ENCODE measurements around the gene NRG3. TPM values are rescaled to one million over a fixed set of nuclear protein-coding genes. Genes with fewer than 3 reads are reported as not detected.

The NRG3 gene
- total RNA-seq, 1 experiment from 2014 or later: 0.66 TPM

DNA sequence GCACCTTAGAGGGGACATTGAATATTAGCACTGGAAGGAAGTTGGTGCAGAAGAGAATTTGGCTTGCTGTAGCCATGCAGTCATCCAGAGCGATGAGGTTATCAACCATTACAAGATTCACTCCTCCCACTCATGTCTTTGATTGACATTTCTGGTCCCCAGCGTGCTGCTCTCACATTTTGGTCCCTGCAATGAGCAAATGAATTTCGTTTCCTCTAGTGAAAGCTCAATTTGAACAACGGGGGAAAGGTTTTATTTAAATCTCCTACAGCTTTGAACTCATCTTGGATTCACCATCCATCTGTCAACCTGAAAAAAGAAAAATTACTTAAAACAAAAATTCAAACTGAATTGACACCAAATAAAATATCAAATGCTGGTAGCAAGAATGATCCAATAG, 975.2 kb downstream of the NRG3 start:
- BruUV-seq (replicated peaks): no TSS peak
- Histone ChIP-seq H3K36me3 (ENCODE audit: control insufficient read depth, insufficient read depth, low read length) (no peaks in the 10 kb centered on the region), H3K4me1 (no peaks in the 10 kb centered on the region), H3K9me3 (no peaks in the 10 kb centered on the region), H3K27me3 (replicated peaks; ENCODE audit: control insufficient read depth, insufficient read depth, low read length) (no peaks in the 10 kb centered on the region), H3K4me3 (ENCODE audit: low read depth, low read length) (no peak overlapping the region)
- ChIA-PET POLR2A (no interaction called here), CTCF (no interaction called here)
- Mint-ChIP-seq H3K27me3 (ENCODE audit: insufficient read depth, unreplicated experiment) (peaks cover 3% of the 10 kb centered on the region), H3K9me3 (ENCODE audit: unreplicated experiment) (no peaks in the 10 kb centered on the region), H3K4me3 (ENCODE audit: unreplicated experiment) (no peak overlapping the region), H3K4me1 (ENCODE audit: low read depth, unreplicated experiment) (no peaks in the 10 kb centered on the region), H3K27ac (ENCODE audit: unreplicated experiment) (no peak overlapping the region), H3K36me3 (ENCODE audit: insufficient read depth, unreplicated experiment) (no peaks in the 10 kb centered on the region)
- intact Hi-C loops (cut with micrococcal nuclease; ENCODE audit: unreplicated experiment): no loop called here
- TF ChIP-seq, protein P1, sequence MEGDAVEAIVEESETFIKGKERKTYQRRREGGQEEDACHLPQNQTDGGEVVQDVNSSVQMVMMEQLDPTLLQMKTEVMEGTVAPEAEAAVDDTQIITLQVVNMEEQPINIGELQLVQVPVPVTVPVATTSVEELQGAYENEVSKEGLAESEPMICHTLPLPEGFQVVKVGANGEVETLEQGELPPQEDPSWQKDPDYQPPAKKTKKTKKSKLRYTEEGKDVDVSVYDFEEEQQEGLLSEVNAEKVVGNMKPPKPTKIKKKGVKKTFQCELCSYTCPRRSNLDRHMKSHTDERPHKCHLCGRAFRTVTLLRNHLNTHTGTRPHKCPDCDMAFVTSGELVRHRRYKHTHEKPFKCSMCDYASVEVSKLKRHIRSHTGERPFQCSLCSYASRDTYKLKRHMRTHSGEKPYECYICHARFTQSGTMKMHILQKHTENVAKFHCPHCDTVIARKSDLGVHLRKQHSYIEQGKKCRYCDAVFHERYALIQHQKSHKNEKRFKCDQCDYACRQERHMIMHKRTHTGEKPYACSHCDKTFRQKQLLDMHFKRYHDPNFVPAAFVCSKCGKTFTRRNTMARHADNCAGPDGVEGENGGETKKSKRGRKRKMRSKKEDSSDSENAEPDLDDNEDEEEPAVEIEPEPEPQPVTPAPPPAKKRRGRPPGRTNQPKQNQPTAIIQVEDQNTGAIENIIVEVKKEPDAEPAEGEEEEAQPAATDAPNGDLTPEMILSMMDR (IDR thresholded peaks at IDR 0.05; ENCODE audit: insufficient read depth in 1 of 2, low read depth in 1 of 2, low read length in 1 of 2, severe bottlenecking in 1 of 2, unreplicated experiment in 1 of 2): no peak
- DNase-seq: no peak

DNA sequence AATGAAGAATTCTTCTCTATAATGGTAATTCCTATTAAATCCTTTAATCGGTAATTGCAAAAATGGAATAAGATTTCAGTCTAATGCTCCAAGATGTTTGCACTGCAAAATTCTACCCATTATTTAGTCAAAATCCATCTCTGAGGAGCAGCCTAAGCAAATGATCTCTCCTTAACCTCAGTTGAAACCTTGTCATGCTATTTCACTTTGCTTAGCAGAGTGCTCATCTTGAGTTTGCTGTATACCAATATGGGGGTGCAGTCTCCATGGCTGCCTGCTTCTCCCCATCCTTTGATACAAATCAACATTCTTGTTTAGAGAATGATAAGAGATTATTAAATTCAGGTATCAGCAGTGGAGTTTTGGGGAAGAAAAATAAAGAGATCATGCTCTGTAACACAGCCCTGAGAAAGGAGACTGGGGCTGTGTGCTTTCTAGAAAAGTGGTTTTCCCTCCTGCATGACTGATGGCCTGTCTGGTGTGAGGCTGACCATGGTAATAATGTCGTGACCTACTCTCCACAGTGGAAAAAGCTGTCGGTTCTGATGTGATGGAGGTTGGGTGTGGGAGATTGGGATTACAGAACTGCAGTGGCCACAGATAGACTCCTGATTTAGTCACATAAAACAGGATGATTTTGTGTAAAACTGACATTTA, 982.1 kb downstream of the NRG3 start:
- Mint-ChIP-seq H3K27me3 (ENCODE audit: insufficient read depth, unreplicated experiment) (no peaks in the 10 kb centered on the region), H3K36me3 (ENCODE audit: insufficient read depth, unreplicated experiment) (no peaks in the 10 kb centered on the region), H3K9me3 (ENCODE audit: unreplicated experiment) (no peaks in the 10 kb centered on the region), H3K27ac (ENCODE audit: unreplicated experiment) (no peak overlapping the region), H3K4me1 (ENCODE audit: low read depth, unreplicated experiment) (no peaks in the 10 kb centered on the region), H3K4me3 (ENCODE audit: unreplicated experiment) (no peak overlapping the region)
- TF ChIP-seq, protein P1 (IDR thresholded peaks at IDR 0.05; ENCODE audit: insufficient read depth in 1 of 2, low read depth in 1 of 2, low read length in 1 of 2, severe bottlenecking in 1 of 2, unreplicated experiment in 1 of 2): no peak
- intact Hi-C loops (cut with micrococcal nuclease; ENCODE audit: unreplicated experiment): no loop called here
- ChIA-PET POLR2A (no interaction called here), CTCF (no interaction called here)
- no peak for DNase-seq
- no peaks in the 10 kb centered on the region for H3K9me3 ChIP-seq
- no TSS peak for BruUV-seq (replicated peaks)
- H3K27me3 ChIP-seq (replicated peaks; ENCODE audit: control insufficient read depth, insufficient read depth, low read length): no peaks in the 10 kb centered on the region
- H3K4me1 ChIP-seq: no peaks in the 10 kb centered on the region
- no peak overlapping the region for H3K4me3 ChIP-seq (ENCODE audit: low read depth, low read length)
- H3K36me3 ChIP-seq (ENCODE audit: control insufficient read depth, insufficient read depth, low read length): no peaks in the 10 kb centered on the region

DNA sequence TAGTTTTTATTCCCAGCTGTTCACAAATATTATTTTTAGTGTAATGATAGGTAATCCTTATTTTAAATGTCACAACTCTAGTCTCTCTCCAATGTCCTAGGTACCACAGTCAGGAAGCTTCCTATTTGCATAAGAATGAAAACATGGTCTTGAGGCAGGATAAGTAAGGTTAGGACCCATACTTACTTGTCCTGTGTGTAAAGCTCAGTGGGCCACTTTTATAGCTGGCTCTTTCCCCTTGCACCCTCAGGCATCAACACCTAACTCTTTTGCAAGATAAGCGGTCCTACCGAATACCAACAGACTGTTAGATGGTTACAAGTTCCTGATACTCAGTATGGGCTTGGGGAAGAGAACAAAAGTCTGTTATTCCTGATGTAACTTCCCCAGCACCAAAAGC, 986.9 kb downstream of the NRG3 start:
- BruUV-seq (replicated peaks): no TSS peak
- no peaks in the 10 kb centered on the region for H3K4me1 ChIP-seq
- no peaks in the 10 kb centered on the region for H3K4me1 Mint-ChIP-seq (ENCODE audit: low read depth, unreplicated experiment)
- peaks cover 8% of the 10 kb centered on the region for H3K9me3 Mint-ChIP-seq (ENCODE audit: unreplicated experiment)
- POLR2A ChIA-PET: no interaction called here
- intact Hi-C loops (cut with micrococcal nuclease; ENCODE audit: unreplicated experiment): no loop called here
- H3K36me3 Mint-ChIP-seq (ENCODE audit: insufficient read depth, unreplicated experiment): no peaks in the 10 kb centered on the region
- H3K4me3 ChIP-seq (ENCODE audit: low read depth, low read length): no peak overlapping the region
- H3K36me3 ChIP-seq (ENCODE audit: control insufficient read depth, insufficient read depth, low read length): no peaks in the 10 kb centered on the region
- CTCF ChIA-PET: no interaction called here
- DNase-seq: no peak
- H3K4me3 Mint-ChIP-seq (ENCODE audit: unreplicated experiment): no peak overlapping the region
- no peaks in the 10 kb centered on the region for H3K27me3 ChIP-seq (replicated peaks; ENCODE audit: control insufficient read depth, insufficient read depth, low read length)
- no peaks in the 10 kb centered on the region for H3K27me3 Mint-ChIP-seq (ENCODE audit: insufficient read depth, unreplicated experiment)
- TF ChIP-seq, protein P1 (IDR thresholded peaks at IDR 0.05; ENCODE audit: insufficient read depth in 1 of 2, low read depth in 1 of 2, low read length in 1 of 2, severe bottlenecking in 1 of 2, unreplicated experiment in 1 of 2): no peak
- no peak overlapping the region for H3K27ac Mint-ChIP-seq (ENCODE audit: unreplicated experiment)
- no peaks in the 10 kb centered on the region for H3K9me3 ChIP-seq

Data from Caco-2 (cell line).